HepG2 (cell line): ENCODE data around the gene FXYD4. TPM values are rescaled to one million over a fixed set of nuclear protein-coding genes. Genes with fewer than 3 reads are reported as not detected.

ENCODE experiments used
- ATAC-seq: fragments of 200-7000 bp; cut with Tn5 transposase; 3 replicates; pipeline ENCODE4 v1.9.1; 2020; ENCODE audit warnings: mild to moderate bottlenecking, moderate library complexity
- BruUV-seq: library from RNA; stranded (reverse); fragments of 400-500 nt; replicated peaks from 2 replicates; lab custom pipeline; 2021; lab: Mats Ljungman, UMichigan
- CTCF ChIA-PET: fragments of 300-600 bp; formaldehyde crosslinking; extraction: SDS; loops from one replicate; lab custom pipeline; 2021; ENCODE audit warnings: low total read pairs, inconsistent platforms, low intra/inter-chr PET ratio; lab: Yijun Ruan, JAX
- POLR2A ChIA-PET: fragments of 350-600 bp; sonication (Branson Sonifier 250); formaldehyde crosslinking; loops from one replicate; lab custom pipeline; 2020; ENCODE audit warnings: antibody characterized with exemption, inconsistent platforms; lab: Yijun Ruan, JAX
- DNase-seq: peaks from one replicate; pipeline ENCODE4 v3.0.0-alpha.2; 2015; ENCODE audit warnings: low spot score
- FAIRE-seq: peaks from 3 replicates; lab custom pipeline; 2011; peaks lifted over from hg19 to GRCh38; lab: Jason Lieb, UNC
- H2AFZ ChIP-seq: one replicate; pipeline ENCODE4 v1.6.1; 2011; ENCODE audit warnings: low read length, inconsistent platforms
- H3K27ac ChIP-seq: fragments of 300-600 bp; 3 replicates; pipeline ENCODE4 v1.8.0; 2011; ENCODE audit warnings: mixed run types, mild to moderate bottlenecking, mixed read lengths, low read length, inconsistent platforms; ENCODE audit not compliant: insufficient read depth; ENCODE audit errors: extremely low read length
- H3K27me3 ChIP-seq, 2 experiments: fragments of 200-600 bp in 1 of 2; 2 replicates in 1 of 2; 3 replicates in 1 of 2; pipeline versions ENCODE4 v1.6.0 to v1.8.0; 2011; ENCODE audit warnings: low read length in 2 of 2, mild to moderate bottlenecking in 2 of 2, moderate library complexity in 2 of 2, inconsistent platforms in 1 of 2; ENCODE audit not compliant: insufficient read depth in 2 of 2, control insufficient read depth in 1 of 2
- H3K36me3 ChIP-seq, 2 experiments: fragments of 200-600 bp in 1 of 2; replicated peaks in 1 of 2; 2 replicates in 1 of 2; 3 replicates in 1 of 2; pipeline versions ENCODE4 v1.5.1 to v1.8.0; 2011; ENCODE audit warnings: low read length in 2 of 2, inconsistent platforms in 1 of 2; ENCODE audit not compliant: insufficient read depth in 2 of 2, control insufficient read depth in 1 of 2
- H3K4me1 ChIP-seq: 2 replicates; pipeline ENCODE4 v1.5.1; 2012; ENCODE audit warnings: low read length, inconsistent platforms; ENCODE audit not compliant: insufficient read depth
- H3K4me2 ChIP-seq: 2 replicates; pipeline ENCODE4 v1.6.0; 2011; ENCODE audit warnings: low read depth, low read length, inconsistent platforms
- H3K4me3 ChIP-seq, 3 experiments: fragments of 200-600 bp in 1 of 3; sonication (generic), shearing (Covaris generic) in 1 of 3; replicated peaks in 1 of 3; 2 replicates each; pipeline ENCODE4 v1.5.1; 2011 to 2016; ENCODE audit warnings: low read length in 3 of 3, inconsistent platforms in 2 of 3, low read depth in 2 of 3, mild to moderate bottlenecking in 2 of 3, control low read depth in 1 of 3, mixed read lengths in 1 of 3; ENCODE audit not compliant: insufficient read depth in 1 of 3
- H3K79me2 ChIP-seq: one replicate; pipeline ENCODE4 v1.6.1; 2011; ENCODE audit warnings: low read length, inconsistent platforms; ENCODE audit not compliant: insufficient read depth
- H3K9ac ChIP-seq: 2 replicates; pipeline ENCODE4 v1.6.0; 2011; ENCODE audit warnings: mild to moderate bottlenecking, low read depth, low read length, inconsistent platforms; ENCODE audit not compliant: insufficient read depth
- H3K9me3 ChIP-seq: 2 replicates; pipeline ENCODE4 v1.5.1; 2012; ENCODE audit warnings: mild to moderate bottlenecking, low read length
- H4K20me1 ChIP-seq: 2 replicates; pipeline ENCODE4 v1.6.0; 2011; ENCODE audit warnings: inconsistent platforms, mild to moderate bottlenecking, low read length, moderate library complexity; ENCODE audit not compliant: insufficient read depth
- DNMT3B ChIP-seq: conservative IDR thresholded peaks from 2 replicates; pipeline ENCODE4 v1.6.1; 2016; ENCODE audit warnings: missing biosample characterization, control low read depth
- FOXK2 ChIP-seq: fragments of 450-650 bp; IDR thresholded peaks from 2 replicates; pipeline ENCODE4 v1.6.1; 2016
- HMG20B ChIP-seq: conservative IDR thresholded peaks from 2 replicates; pipeline ENCODE4 v1.6.1; 2016; ENCODE audit warnings: missing genetic modification reagents, missing compliant biosample characterization
- NFIC ChIP-seq: IDR thresholded peaks from 2 replicates; pipeline ENCODE4 v1.6.1; 2012; ENCODE audit warnings: mild to moderate bottlenecking, low read length, inconsistent platforms
- RERE ChIP-seq: IDR thresholded peaks from 2 replicates; pipeline ENCODE4 v1.6.1; 2016; ENCODE audit warnings: low read depth, missing genetic modification reagents, missing compliant biosample characterization
- RFX1 ChIP-seq: fragments of 450-650 bp; IDR thresholded peaks from 2 replicates; pipeline ENCODE4 v1.6.1; 2017
- THAP7 ChIP-seq: sonication (generic); formaldehyde crosslinking; IDR thresholded peaks from 2 replicates; pipeline ENCODE4 v1.8.1; 2023; ENCODE audit warnings: mild to moderate bottlenecking, missing genetic modification reagents
- ZBTB39 ChIP-seq: sonication (generic); formaldehyde crosslinking; IDR thresholded peaks from 2 replicates; pipeline ENCODE4 v1.5.0; 2020; ENCODE audit warnings: missing genetic modification reagents
- ZBTB8A ChIP-seq: sonication (generic); formaldehyde crosslinking; IDR thresholded peaks from 2 replicates; pipeline ENCODE4 v1.4.0; 2020; ENCODE audit warnings: mild to moderate bottlenecking, low read depth, missing genetic modification reagents, borderline replicate concordance
- ZNF788 ChIP-seq: sonication (generic); formaldehyde crosslinking; IDR thresholded peaks from 2 replicates; pipeline ENCODE4 v1.5.0; 2020; ENCODE audit warnings: mild to moderate bottlenecking, missing genetic modification reagents, borderline replicate concordance
- ZNF891 ChIP-seq: sonication (generic); formaldehyde crosslinking; IDR thresholded peaks from 2 replicates; pipeline ENCODE4 v1.5.0; 2020; ENCODE audit warnings: mild to moderate bottlenecking, missing genetic modification reagents
- WGBS: methylation state at CpG from one replicate; pipeline ENCODE4 v1.1.6; 2017; ENCODE audit warnings: low lambda C conversion rate; 5-methylcytosine and 5-hydroxymethylcytosine counted together
- in situ Hi-C: cut with HindIII; loops from 2 replicates; pipeline ENCODE4 v1.10.0; 2017; ENCODE audit warnings: low pct_unique_long_range_greater_than_20kb; ENCODE audit not compliant: extremely low pct_ligation_motif_present
- intact Hi-C: fragments of 100-400 bp; cut with micrococcal nuclease; formaldehyde crosslinking; loops from one replicate; pipeline ENCODE4 v1.10.0; 2022; ENCODE audit not compliant: unreplicated experiment
- polyA plus RNA-seq, 8 experiments: library from polyadenylated mRNA; depleted of rRNA in 3 of 8; stranded (reverse) in 7 of 8; unstranded in 1 of 8; fragments of >200 nt; fragmentation: Illumina TruSeq in 4 of 8; extraction: Trizol in 4 of 8; gene quantifications; 2 replicates each; pipeline versions ENCODE4 v1.2.1 to v1.2.3, GENCODE V29; 2011 to 2016; ENCODE audit warnings: low read depth in 4 of 8, missing spikeins in 1 of 8, mixed read lengths in 1 of 8; ENCODE audit not compliant: insufficient read depth in 1 of 8
- total RNA-seq, 5 experiments: library from RNA; depleted of rRNA; stranded (reverse); fragments of >200 nt; fragmentation: Illumina TruSeq; extraction: Trizol; gene quantifications; 2 replicates each; pipeline ENCODE4 v1.2.3, GENCODE V29; 2016; ENCODE audit warnings: low read depth in 1 of 5

The FXYD4 gene
- total and polyA plus RNA-seq, 2 of the 13 experiments (the other 11 are each of a cell fraction or from before 2014, with no cell fraction given): not detected

- TF ChIP-seq THAP7: peak; percentile 95
- TF ChIP-seq ZBTB39: peak; percentile 80; the same call in 1 of the 2 replicates
- no peak; the same call in 1 of the 2 replicates for TF ChIP-seq RFX1
- TF ChIP-seq NFIC: peak; percentile 53; the same call in 1 of the 2 replicates
- peak; percentile 98 for TF ChIP-seq ZNF891 (CRISPR knock-in tag)
- peak; percentile 82; the same call in 1 of the 2 replicates for TF ChIP-seq ZBTB8A (CRISPR knock-in tag)
- TF ChIP-seq FOXK2: no peak
- peak; percentile 100 for TF ChIP-seq DNMT3B (CRISPR knock-in tag)
Observed at GRCh38 chr10:43420369-43421200, 49.1 kb downstream of the FXYD4 start (continued).

GRCh38 chr10:43421201-43421507 is 49.7 kb downstream of the FXYD4 start:
- H3K4me3 ChIP-seq: peak overlapping the region in 2 of 3 experiments; percentile 47 to 64; a peak in 3 of 6 replicates
- FAIRE-seq: no peak
- peak overlapping the region; percentile 87 for H3K4me2 ChIP-seq
- CTCF ChIA-PET: interaction anchor here (1.4 kb wide), 1 partner anchor 16 kb away, joined by 3 read pairs; the partner anchor contains the start of gene ZNF487
- in situ Hi-C loops: loop anchor here (25.0 kb wide), 1 partner anchor 1541 kb away; the partner anchor contains the start of gene RASSF4
- no peaks in the 10 kb centered on the region for H3K27me3 ChIP-seq
- peak overlapping the region; percentile 81 for H3K9ac ChIP-seq
- intact Hi-C loops: loop anchor here (1.0 kb wide), 1 partner anchor 25 kb away; no protein-coding TSS in a partner anchor
- no peaks in the 10 kb centered on the region for H3K79me2 ChIP-seq
- POLR2A ChIA-PET: interaction anchor here (1.0 to 4.9 kb wide), 8 partner anchors 12 to 1559 kb away, joined by 3 to 39 read pairs (median 12); partner anchors contain the start of genes HNRNPF and ZNF487
- H4K20me1 ChIP-seq: no peaks in the 10 kb centered on the region
- peak overlapping the region; percentile 99 for H3K27ac ChIP-seq
- peaks cover 70% of the 10 kb centered on the region for H3K4me1 ChIP-seq
- H3K9me3 ChIP-seq: no peaks in the 10 kb centered on the region
- BruUV-seq: no TSS peak
- ATAC-seq: no peak
- DNase-seq: no peak
- H2AFZ ChIP-seq: no peak overlapping the region
- WGBS: 0% methylated on average over 4 of the region's 4 CpGs
- no peaks in the 10 kb centered on the region for H3K36me3 ChIP-seq
- no peak for TF ChIP-seq ZNF788 (CRISPR knock-in tag)
- no peak for TF ChIP-seq HMG20B (CRISPR knock-in tag)
- TF ChIP-seq RERE (CRISPR knock-in tag): no peak
